HCT116 (cell line): ENCODE results near the gene TSPAN5. TPM values are rescaled to one million over a fixed set of nuclear protein-coding genes. Genes with fewer than 3 reads are reported as not detected.

Experiments used
- ATAC-seq: fragments of 200-7000 bp; cut with Tn5 transposase; 2 replicates; pipeline ENCODE4 v1.9.1; 2020; ENCODE audit warnings: mild to moderate bottlenecking, moderate library complexity
- BruUV-seq: library from RNA; stranded (reverse); fragments of 400-500 nt; replicated peaks from 2 replicates; lab custom pipeline; 2021; lab: Mats Ljungman, UMichigan
- CTCF ChIA-PET: fragments of 300-600 bp; sonication (Branson Sonifier 250); formaldehyde crosslinking; loops from one replicate; lab custom pipeline; 2021; ENCODE audit warnings: antibody characterized with exemption; lab: Charles Lee
- POLR2A ChIA-PET: fragments of 300-600, 350-600 bp; sonication (Branson Sonifier 250); formaldehyde crosslinking; loops from one replicate; lab custom pipeline; 2021; ENCODE audit warnings: antibody characterized with exemption; lab: Charles Lee
- RAD21 ChIA-PET, 2 experiments: fragments of 300-600 bp; sonication (Branson Sonifier 250); formaldehyde crosslinking; loops; one replicate each; lab custom pipeline; 2023; ENCODE audit warnings: low total read pairs in 2 of 2; ENCODE audit not compliant: uncharacterized antibody in 2 of 2, unreplicated experiment in 2 of 2, low non-redundant PET in 1 of 2; lab: Charles Lee
- DNase-seq: peaks from one replicate; pipeline ENCODE4 v3.0.0-alpha.2; 2010; ENCODE audit warnings: low read depth, low spot score
- H2AFZ ChIP-seq: fragments of 200-600 bp; shearing (Covaris generic), sonication (generic); 2 replicates; pipeline ENCODE4 v1.6.1; 2017; ENCODE audit warnings: low read depth, mixed run types, mixed read lengths, antibody characterized with exemption, low read length; ENCODE audit not compliant: poor library complexity, severe bottlenecking
- H3K27ac ChIP-seq: 2 replicates; pipeline ENCODE4 v1.5.1; 2012; ENCODE audit warnings: low read depth, low read length
- H3K27me3 ChIP-seq: fragments of 200-600 bp; sonication (generic); 2 replicates; pipeline ENCODE4 v1.6.1; 2016; ENCODE audit warnings: mixed run types, low read length, mixed read lengths; ENCODE audit not compliant: insufficient read depth
- H3K36me3 ChIP-seq, 2 experiments: fragments of 200-500 bp in 1 of 2; fragments of 200-600 bp in 1 of 2; sonication (Bioruptor generic) in 1 of 2; sonication (generic) in 1 of 2; 2 replicates each; pipeline versions ENCODE4 v1.5.1 to v1.6.1; 2014 to 2016; ENCODE audit warnings: low read length in 2 of 2, inconsistent platforms in 1 of 2, mixed read lengths in 1 of 2, mixed run types in 1 of 2; ENCODE audit not compliant: insufficient read depth in 2 of 2, control insufficient read depth in 1 of 2
- H3K4me1 ChIP-seq, 2 experiments: fragments of 200-600 bp in 1 of 2; sonication (generic) in 1 of 2; 2 replicates each; pipeline versions ENCODE4 v1.5.1 to v1.6.1; 2012 to 2017; ENCODE audit warnings: low read length in 2 of 2, inconsistent platforms in 1 of 2, mild to moderate bottlenecking in 1 of 2, mixed read lengths in 1 of 2, mixed run types in 1 of 2, moderate library complexity in 1 of 2; ENCODE audit not compliant: insufficient read depth in 2 of 2, control insufficient read depth in 1 of 2
- H3K4me2 ChIP-seq: fragments of 200-600 bp; sonication (generic); 2 replicates; pipeline ENCODE4 v1.6.1; 2017; ENCODE audit warnings: mixed run types, low read length, mixed read lengths
- H3K4me3 ChIP-seq, 2 experiments: fragments of 200-600 bp in 1 of 2; sonication (generic) in 1 of 2; replicated peaks in 1 of 2; 2 replicates each; pipeline ENCODE4 v1.5.1; 2011 to 2016; ENCODE audit warnings: low read length in 2 of 2, control low read depth in 1 of 2, low read depth in 1 of 2, mild to moderate bottlenecking in 1 of 2, mixed read lengths in 1 of 2, mixed run types in 1 of 2
- H3K79me2 ChIP-seq: fragments of 200-600 bp; sonication (generic); 2 replicates; pipeline ENCODE4 v1.6.1; 2017; ENCODE audit warnings: mild to moderate bottlenecking, mixed run types, low read length, moderate library complexity, mixed read lengths; ENCODE audit not compliant: insufficient read depth
- H3K9ac ChIP-seq: fragments of 200-600 bp; sonication (generic); 2 replicates; pipeline ENCODE4 v1.6.1; 2016; ENCODE audit warnings: low read length, mixed read lengths
- H3K9me2 ChIP-seq: fragments of 200-600 bp; sonication (generic), shearing (Covaris generic); 2 replicates; pipeline ENCODE4 v1.6.1; 2017; ENCODE audit warnings: mixed run types, mild to moderate bottlenecking, moderate library complexity; ENCODE audit not compliant: insufficient read depth
- H3K9me3 ChIP-seq, 2 experiments: fragments of 200-500 bp in 1 of 2; fragments of 200-600 bp in 1 of 2; sonication (Bioruptor generic) in 1 of 2; sonication (generic) in 1 of 2; 2 replicates each; pipeline ENCODE4 v1.6.1; 2014 to 2017; ENCODE audit warnings: low read length in 2 of 2, mixed read lengths in 2 of 2, inconsistent platforms in 1 of 2, low read depth in 1 of 2, mild to moderate bottlenecking in 1 of 2, mixed run types in 1 of 2, moderate library complexity in 1 of 2; ENCODE audit not compliant: control insufficient read depth in 1 of 2, insufficient read depth in 1 of 2
- H4K20me1 ChIP-seq: fragments of 200-600 bp; sonication (generic), shearing (Covaris generic); 2 replicates; pipeline ENCODE4 v1.6.1; 2017; ENCODE audit warnings: mixed run types, mild to moderate bottlenecking, moderate library complexity; ENCODE audit not compliant: insufficient read depth
- ATF3 ChIP-seq: IDR thresholded peaks from 2 replicates; pipeline ENCODE4 v1.6.1; 2012
- CEBPB ChIP-seq: IDR thresholded peaks from 2 replicates; pipeline ENCODE4 v1.6.1; 2012; ENCODE audit warnings: low read depth
- EZH2 ChIP-seq: fragments of 200-600 bp; sonication (generic); IDR thresholded peaks from 2 replicates; pipeline ENCODE4 v1.6.1; 2017; ENCODE audit warnings: antibody characterized with exemption, mixed run types
- EZH2phosphoT487 ChIP-seq: fragments of 200-600 bp; IDR thresholded peaks from 2 replicates; pipeline ENCODE4 v1.6.1; 2018; ENCODE audit warnings: antibody characterized with exemption, borderline replicate concordance
- FOSL1 ChIP-seq: IDR thresholded peaks from 2 replicates; pipeline ENCODE4 v1.6.1; 2012; ENCODE audit warnings: low read depth
- JUND ChIP-seq: IDR thresholded peaks from 2 replicates; pipeline ENCODE4 v1.6.1; 2012
- POLR2AphosphoS5 ChIP-seq: IDR thresholded peaks from 2 replicates; pipeline ENCODE4 v1.6.1; 2011; ENCODE audit warnings: mild to moderate bottlenecking, low read depth, low read length, moderate library complexity
- SP1 ChIP-seq: IDR thresholded peaks from 2 replicates; pipeline ENCODE4 v1.6.1; 2012; ENCODE audit warnings: low read depth
- intact Hi-C: fragments of 100-400 bp; cut with micrococcal nuclease; formaldehyde crosslinking; loops from 2 replicates; pipeline ENCODE4 v1.10.0; 2022
- total RNA-seq: library from RNA; stranded (reverse); gene quantifications from one replicate; pipeline ENCODE4 v1.2.1, GENCODE V29; 2021; ENCODE audit not compliant: unreplicated experiment

Gene TSPAN5
- total RNA-seq, 1 experiment from 2014 or later, result 56.8 TPM

GRCh38 chr4:98469771-98470170 is 188.6 kb downstream of the TSPAN5 start:
- Histone ChIP-seq H3K79me2 (no peaks in the 10 kb centered on the region), H3K9me3 (no peaks in the 10 kb centered on the region), H3K27ac (no peak overlapping the region), H4K20me1 (no peaks in the 10 kb centered on the region), H3K4me2 (no peak overlapping the region), H2AFZ (no peak overlapping the region), H3K27me3 (no peaks in the 10 kb centered on the region), H3K4me3 (no peak overlapping the region), H3K9me2 (no peaks in the 10 kb centered on the region), H3K4me1 (peaks cover 0 to 20% of the 10 kb centered on the region in 2 experiments; a peak in 2 of 4 replicates), H3K36me3 (peaks cover 5 to 22% of the 10 kb centered on the region in 2 experiments; a peak in 2 of 4 replicates), H3K9ac (no peak overlapping the region)
- ChIA-PET POLR2A (no interaction called here), CTCF (interaction anchor here (1.0 to 1.4 kb wide), 2 partner anchors 327 to 586 kb away, joined by 3 to 4 read pairs; partner anchors contain the start of gene STPG2), RAD21 (no interaction called here)
- BruUV-seq, result no TSS peak
- intact Hi-C loops, result loop anchor here (5.0 to 10.0 kb wide), 7 partner anchors 155 to 938 kb away; partner anchors contain the start of genes EIF4E and TSPAN5
- ATAC-seq (no peak), DNase-seq (no peak)
- TF ChIP-seq EZH2 (no peak), SP1 (no peak), FOSL1 (no peak), EZH2phosphoT487 (no peak), CEBPB (no peak)

GRCh38 chr4:98468709-98469108 is 189.7 kb downstream of the TSPAN5 start:
- Histone ChIP-seq H3K4me3 (no peak overlapping the region), H3K79me2 (no peaks in the 10 kb centered on the region), H3K4me2 (no peak overlapping the region), H3K9ac (no peak overlapping the region), H3K27me3 (no peaks in the 10 kb centered on the region), H3K9me3 (no peaks in the 10 kb centered on the region), H4K20me1 (no peaks in the 10 kb centered on the region), H3K4me1 (peaks cover 0 to 18% of the 10 kb centered on the region in 2 experiments; a peak in 2 of 4 replicates), H2AFZ (no peak overlapping the region), H3K9me2 (no peaks in the 10 kb centered on the region), H3K27ac (no peak overlapping the region), H3K36me3 (peaks cover 2 to 15% of the 10 kb centered on the region in 2 experiments; a peak in 2 of 4 replicates)
- ChIA-PET POLR2A (no interaction called here), RAD21 (interaction anchor here in 1 of 2 experiments (0.6 kb wide), 1 partner anchor 111 kb away, joined by 3 read pairs; no protein-coding TSS in a partner anchor), CTCF (interaction anchor here (1.0 to 1.4 kb wide), 4 partner anchors 8 to 587 kb away, joined by 3 to 4 read pairs (median 3); partner anchors contain the start of gene STPG2)
- no TSS peak for BruUV-seq
- ATAC-seq (no peak), DNase-seq (no peak)
- TF ChIP-seq ATF3 (no peak), POLR2AphosphoS5 (no peak), JUND (no peak)
- intact Hi-C loops, result loop anchor here (5.0 to 10.0 kb wide), 7 partner anchors 156 to 939 kb away; partner anchors contain the start of genes EIF4E and TSPAN5
